Measurements from ENCODE around the gene DHRS7C. TPM values are rescaled to one million over a fixed set of nuclear protein-coding genes. Genes with fewer than 3 reads are reported as not detected.

DHRS7C gene
- total RNA-seq, 2 experiments from 2014 or later, result not detected

GRCh38 chr17:9820448-9820847 is 29.1 kb upstream of the DHRS7C start:
- peaks cover 5% of the 10 kb centered on the region for H3K9me3 Mint-ChIP-seq
- H3K36me3 Mint-ChIP-seq (ENCODE audit: low read depth), result no peaks in the 10 kb centered on the region
- no peak overlapping the region for H3K4me3 Mint-ChIP-seq
- no peak overlapping the region for H3K27ac Mint-ChIP-seq
- no peak for DNase-seq
- intact Hi-C loops (cut with micrococcal nuclease), result no loop called here
- CTCF ChIA-PET, result no interaction called here
- no peaks in the 10 kb centered on the region for H3K4me1 Mint-ChIP-seq (ENCODE audit: low read depth)
- peaks cover 9% of the 10 kb centered on the region for H3K27me3 Mint-ChIP-seq (ENCODE audit: low read depth)

- CTCF ChIA-PET, result no interaction called here
- intact Hi-C loops (cut with micrococcal nuclease), result no loop called here
- Mint-ChIP-seq H3K4me3 (no peak overlapping the region), H3K27ac (no peak overlapping the region), H3K27me3 (ENCODE audit: low read depth) (peaks cover 11% of the 10 kb centered on the region), H3K4me1 (ENCODE audit: low read depth) (no peaks in the 10 kb centered on the region), H3K9me3 (peaks cover 5% of the 10 kb centered on the region), H3K36me3 (ENCODE audit: low read depth) (no peaks in the 10 kb centered on the region)
- DNase-seq, result no peak
Observed at GRCh38 chr17:9818760-9819159, 27.4 kb upstream of the DHRS7C start.

- Mint-ChIP-seq H3K27me3 (ENCODE audit: low read depth) (peaks cover 10% of the 10 kb centered on the region), H3K4me1 (ENCODE audit: low read depth) (no peaks in the 10 kb centered on the region), H3K4me3 (no peak overlapping the region), H3K27ac (no peak overlapping the region), H3K9me3 (peaks cover 3% of the 10 kb centered on the region), H3K36me3 (ENCODE audit: low read depth) (no peaks in the 10 kb centered on the region)
- CTCF ChIA-PET, result no interaction called here
- DNase-seq, result no peak
- intact Hi-C loops (cut with micrococcal nuclease), result no loop called here
Observed at GRCh38 chr17:9817086-9817485, 25.7 kb upstream of the DHRS7C start.

GRCh38 chr17:9816472-9816871 is 25.1 kb upstream of the DHRS7C start:
- no peak overlapping the region for H3K27ac Mint-ChIP-seq
- H3K4me1 Mint-ChIP-seq (ENCODE audit: low read depth), result no peaks in the 10 kb centered on the region
- intact Hi-C loops (cut with micrococcal nuclease), result no loop called here
- CTCF ChIA-PET, result no interaction called here
- peaks cover 3% of the 10 kb centered on the region for H3K9me3 Mint-ChIP-seq
- no peak overlapping the region for H3K4me3 Mint-ChIP-seq
- no peak for DNase-seq
- H3K27me3 Mint-ChIP-seq (ENCODE audit: low read depth), result peaks cover 8% of the 10 kb centered on the region
- no peaks in the 10 kb centered on the region for H3K36me3 Mint-ChIP-seq (ENCODE audit: low read depth)

GRCh38 chr17:9814337-9814945 is 23.0 kb upstream of the DHRS7C start:
- H3K27ac Mint-ChIP-seq, result no peak overlapping the region
- CTCF ChIA-PET, result no interaction called here
- peaks cover 3% of the 10 kb centered on the region for H3K9me3 Mint-ChIP-seq
- intact Hi-C loops (cut with micrococcal nuclease), result no loop called here
- no peaks in the 10 kb centered on the region for H3K36me3 Mint-ChIP-seq (ENCODE audit: low read depth)
- H3K4me1 Mint-ChIP-seq (ENCODE audit: low read depth), result no peaks in the 10 kb centered on the region
- no peak for DNase-seq
- H3K27me3 Mint-ChIP-seq (ENCODE audit: low read depth), result peaks cover 6% of the 10 kb centered on the region
- H3K4me3 Mint-ChIP-seq, result no peak overlapping the region

GRCh38 chr17:9813166-9813565 is 21.8 kb upstream of the DHRS7C start:
- Mint-ChIP-seq H3K27me3 (ENCODE audit: low read depth) (peaks cover 6% of the 10 kb centered on the region), H3K36me3 (ENCODE audit: low read depth) (no peaks in the 10 kb centered on the region), H3K9me3 (peaks cover 3% of the 10 kb centered on the region), H3K27ac (no peak overlapping the region), H3K4me3 (no peak overlapping the region), H3K4me1 (ENCODE audit: low read depth) (no peaks in the 10 kb centered on the region)
- intact Hi-C loops (cut with micrococcal nuclease), result no loop called here
- no peak for DNase-seq
- CTCF ChIA-PET, result no interaction called here

- H3K36me3 Mint-ChIP-seq (ENCODE audit: low read depth), result no peaks in the 10 kb centered on the region
- H3K4me1 Mint-ChIP-seq (ENCODE audit: low read depth), result no peaks in the 10 kb centered on the region
- no peak overlapping the region for H3K27ac Mint-ChIP-seq
- CTCF ChIA-PET, result no interaction called here
- no peak overlapping the region for H3K4me3 Mint-ChIP-seq
- H3K9me3 Mint-ChIP-seq, result peaks cover 3% of the 10 kb centered on the region
- intact Hi-C loops (cut with micrococcal nuclease), result no loop called here
- DNase-seq, result no peak
- peaks cover 4% of the 10 kb centered on the region for H3K27me3 Mint-ChIP-seq (ENCODE audit: low read depth)
Observed at GRCh38 chr17:9811537-9811936, 20.1 kb upstream of the DHRS7C start.

- Mint-ChIP-seq H3K27ac (no peak overlapping the region), H3K27me3 (ENCODE audit: low read depth) (peaks cover 4% of the 10 kb centered on the region)
Observed at GRCh38 chr17:9811086-9811485, 19.7 kb upstream of the DHRS7C start.

GRCh38 chr17:9810100-9810949 is 18.9 kb upstream of the DHRS7C start:
- H3K36me3 Mint-ChIP-seq (ENCODE audit: low read depth), result no peaks in the 10 kb centered on the region
- H3K27me3 Mint-ChIP-seq (ENCODE audit: low read depth), result peaks cover 4% of the 10 kb centered on the region
- no peak for DNase-seq
- no peak overlapping the region for H3K4me3 Mint-ChIP-seq
- H3K27ac Mint-ChIP-seq, result no peak overlapping the region
- intact Hi-C loops (cut with micrococcal nuclease), result no loop called here
- no peaks in the 10 kb centered on the region for H3K9me3 Mint-ChIP-seq
- CTCF ChIA-PET, result interaction anchor here (0.5 kb wide), 1 partner anchor 52 kb away, joined by 4 read pairs; no protein-coding TSS in a partner anchor
- H3K4me1 Mint-ChIP-seq (ENCODE audit: low read depth), result no peaks in the 10 kb centered on the region

More at GRCh38 chr17:9811086-9811485, 19.7 kb upstream of the DHRS7C start:
- H3K9me3 Mint-ChIP-seq, result no peaks in the 10 kb centered on the region
- no peak for DNase-seq
- CTCF ChIA-PET, result no interaction called here
- no peaks in the 10 kb centered on the region for H3K36me3 Mint-ChIP-seq (ENCODE audit: low read depth)
- no peaks in the 10 kb centered on the region for H3K4me1 Mint-ChIP-seq (ENCODE audit: low read depth)
- intact Hi-C loops (cut with micrococcal nuclease), result no loop called here
- H3K4me3 Mint-ChIP-seq, result no peak overlapping the region

- no peak for DNase-seq
- CTCF ChIA-PET, result no interaction called here
- Mint-ChIP-seq H3K4me1 (ENCODE audit: low read depth) (no peaks in the 10 kb centered on the region), H3K27ac (no peak overlapping the region), H3K9me3 (no peaks in the 10 kb centered on the region), H3K36me3 (ENCODE audit: low read depth) (no peaks in the 10 kb centered on the region), H3K4me3 (no peak overlapping the region), H3K27me3 (ENCODE audit: low read depth) (peaks cover 2% of the 10 kb centered on the region)
- intact Hi-C loops (cut with micrococcal nuclease), result no loop called here
Observed at GRCh38 chr17:9809409-9809808, 18.0 kb upstream of the DHRS7C start.

- H3K36me3 Mint-ChIP-seq (ENCODE audit: low read depth), result no peaks in the 10 kb centered on the region
- intact Hi-C loops (cut with micrococcal nuclease), result no loop called here
- CTCF ChIA-PET, result no interaction called here
- H3K4me1 Mint-ChIP-seq (ENCODE audit: low read depth), result no peaks in the 10 kb centered on the region
- no peaks in the 10 kb centered on the region for H3K9me3 Mint-ChIP-seq
- no peak for DNase-seq
- H3K4me3 Mint-ChIP-seq, result no peak overlapping the region
- H3K27me3 Mint-ChIP-seq (ENCODE audit: low read depth), result peaks cover 9% of the 10 kb centered on the region
- H3K27ac Mint-ChIP-seq, result no peak overlapping the region
Observed at GRCh38 chr17:9806699-9807098, 15.3 kb upstream of the DHRS7C start.

- no peaks in the 10 kb centered on the region for H3K4me1 Mint-ChIP-seq (ENCODE audit: low read depth)
- CTCF ChIA-PET, result no interaction called here
- no peaks in the 10 kb centered on the region for H3K9me3 Mint-ChIP-seq
- DNase-seq, result no peak
- H3K4me3 Mint-ChIP-seq, result no peak overlapping the region
- no peak overlapping the region for H3K27ac Mint-ChIP-seq
- H3K36me3 Mint-ChIP-seq (ENCODE audit: low read depth), result no peaks in the 10 kb centered on the region
- intact Hi-C loops (cut with micrococcal nuclease), result no loop called here
- H3K27me3 Mint-ChIP-seq (ENCODE audit: low read depth), result peaks cover 9% of the 10 kb centered on the region
Observed at GRCh38 chr17:9805769-9806168, 14.4 kb upstream of the DHRS7C start.

GRCh38 chr17:9802697-9803096 is 11.3 kb upstream of the DHRS7C start:
- intact Hi-C loops (cut with micrococcal nuclease), result no loop called here
- CTCF ChIA-PET, result no interaction called here
- DNase-seq, result no peak
- H3K4me1 Mint-ChIP-seq (ENCODE audit: low read depth), result no peaks in the 10 kb centered on the region
- no peaks in the 10 kb centered on the region for H3K9me3 Mint-ChIP-seq
- H3K27ac Mint-ChIP-seq, result no peak overlapping the region
- no peaks in the 10 kb centered on the region for H3K36me3 Mint-ChIP-seq (ENCODE audit: low read depth)
- H3K27me3 Mint-ChIP-seq (ENCODE audit: low read depth), result peaks cover 19% of the 10 kb centered on the region
- H3K4me3 Mint-ChIP-seq, result no peak overlapping the region

All from activated naive CD4-positive, alpha-beta T cell treated with anti-CD3 and anti-CD28 coated beads for 36 hours (primary cell).